Activated T-cell treated with anti-CD3 and anti-CD28 coated beads for 48 hours (primary cell): ENCODE data around the gene NPIPB13.
"Not testable (repeated sequence)": the region's sequence is repeated elsewhere in the genome, so short reads cannot be mapped to it uniquely, and the experiment has no call there.

Experiments
- DNase-seq: peaks from one replicate; pipeline ENCODE4 v3.0.0-alpha.2; 2020; ENCODE audit warnings: low read depth

The NPIPB13 gene

GRCh38 chr16:30248379-30248778 lies at the start of gene NPIPB13:
Gene NPIPB13 (minus strand): TSS chr16:30248479. CDS start chr16:30245573, 2,906 bp downstream.
- not testable (repeated sequence) for DNase-seq

GRCh38 chr16:30282357-30282756 lies 34.1 kb upstream of the NPIPB13 start:
- DNase-seq = not testable (repeated sequence)

- not testable (repeated sequence) for DNase-seq
These were observed 30.2 kb upstream of the NPIPB13 start for GRCh38 chr16:30278523-30278922.

- not testable (repeated sequence) for DNase-seq
These were observed 31.2 kb downstream of the NPIPB13 start for GRCh38 chr16:30217082-30217481.

- not testable (repeated sequence) for DNase-seq
These were observed 36.9 kb downstream of the NPIPB13 start for GRCh38 chr16:30211414-30211813.

GRCh38 chr16:30209032-30209431 lies 39.2 kb downstream of the NPIPB13 start:
- not testable (repeated sequence) for DNase-seq

- not testable (repeated sequence) for DNase-seq
These were observed 41.1 kb downstream of the NPIPB13 start for GRCh38 chr16:30207063-30207704.

- DNase-seq = not testable (repeated sequence)
These were observed 42.0 kb downstream of the NPIPB13 start for GRCh38 chr16:30206252-30206651.

- not testable (repeated sequence) for DNase-seq
These were observed 42.6 kb downstream of the NPIPB13 start for GRCh38 chr16:30205541-30206236.

GRCh38 chr16:30199608-30200343 lies 48.5 kb downstream of the NPIPB13 start:
- not testable (repeated sequence) for DNase-seq

- DNase-seq = not testable (repeated sequence)
These were observed 49.2 kb downstream of the NPIPB13 start, which contains the start of gene SULT1A3 for GRCh38 chr16:30199049-30199448. Gene SULT1A3 (plus strand): TSS chr16:30199255. CDS start chr16:30200729, 1,474 bp downstream.
